ENCODE measurements around the gene NFAM1.

NFAM1 gene

GRCh38 chr22:42439821-42440674 lies 7.8 kb upstream of the NFAM1 start:
- DNase-seq (ENCODE audit: low read depth in 2 of 2) = no peak

GRCh38 chr22:42439021-42439567 lies 6.9 kb upstream of the NFAM1 start:
- no peak for DNase-seq (ENCODE audit: low read depth in 2 of 2)

DNA sequence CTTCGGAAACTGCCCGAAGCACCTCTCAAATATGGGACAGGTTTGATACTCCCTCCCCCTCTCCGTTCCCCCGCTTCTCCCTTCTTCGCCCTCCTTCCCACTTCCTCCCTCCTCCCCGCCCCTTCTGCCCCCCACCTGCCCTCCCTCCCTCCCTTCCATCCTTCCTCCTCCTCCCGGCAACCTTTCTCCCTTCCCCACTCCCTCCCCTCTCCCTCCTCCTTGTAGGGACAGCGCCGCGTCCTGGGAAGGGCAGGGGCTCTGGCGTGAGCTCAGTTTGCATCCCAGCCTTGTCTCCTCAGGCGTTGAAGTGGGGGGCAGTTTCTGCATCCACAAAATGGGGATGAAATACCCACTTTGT lies 6.1 kb upstream of the NFAM1 start:
- DNase-seq (ENCODE audit: low read depth in 2 of 2) = no peak

DNA sequence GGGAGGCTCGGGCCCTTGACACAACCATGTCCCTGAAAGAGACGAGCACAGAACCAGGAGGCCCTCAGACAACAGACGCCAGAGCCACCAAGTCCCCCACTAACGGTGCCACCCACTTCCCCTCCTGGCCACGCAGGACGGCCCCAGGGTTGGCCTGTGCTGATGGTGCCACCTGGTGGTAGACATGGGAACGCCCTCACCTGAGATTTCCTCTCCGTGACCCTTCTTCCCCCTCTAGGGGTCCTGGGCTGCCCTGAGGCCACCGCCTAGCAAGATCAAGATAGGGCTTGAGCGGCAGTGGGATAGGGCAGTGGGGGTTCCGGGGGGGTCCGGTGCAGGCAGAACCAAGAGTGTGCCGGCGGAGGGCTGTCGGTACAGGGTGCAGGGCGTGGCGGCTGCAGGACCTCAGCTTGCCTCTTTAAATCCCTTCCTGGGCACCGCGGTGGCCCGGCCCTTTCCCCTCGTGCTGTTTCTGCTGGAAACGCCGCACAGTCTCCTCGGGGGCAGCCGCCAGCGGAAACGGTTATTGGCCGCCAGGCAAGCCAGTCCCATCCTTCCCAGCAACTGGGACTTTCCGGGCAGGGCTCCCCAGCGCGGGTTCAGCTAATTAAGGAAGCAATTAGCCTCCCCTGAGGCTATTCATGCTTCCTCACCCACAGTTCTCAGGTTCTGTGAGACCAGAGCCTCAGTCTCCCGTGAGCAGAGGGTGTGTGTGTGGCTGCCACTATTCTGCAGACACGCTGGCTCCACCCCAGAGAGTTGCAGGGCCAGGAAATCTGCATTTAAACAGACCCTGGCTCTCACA lies 5.5 kb upstream of the NFAM1 start:
- DNase-seq (ENCODE audit: low read depth in 2 of 2) = peak; percentile 69

DNA sequence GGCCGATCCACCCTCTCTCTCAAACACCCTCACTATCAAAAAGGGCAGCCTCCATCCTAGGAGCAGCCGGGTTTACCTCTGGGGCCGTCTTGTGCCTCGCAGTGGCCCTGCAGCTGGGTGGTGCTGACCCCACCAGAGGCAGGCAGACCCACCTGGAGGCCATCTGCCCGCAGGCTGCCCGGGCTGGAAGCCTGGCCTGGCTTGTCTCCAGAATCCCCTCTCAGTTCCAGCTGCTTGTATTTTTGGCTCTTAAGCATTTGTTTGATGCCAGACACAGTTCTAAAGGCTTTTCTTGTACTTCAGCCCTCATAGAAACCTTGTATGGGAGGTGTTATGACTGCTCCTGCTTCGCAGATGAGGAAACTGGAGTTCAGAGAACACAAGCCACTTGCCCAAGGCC lies 4.2 kb upstream of the NFAM1 start:
- DNase-seq (ENCODE audit: low read depth in 2 of 2) = no peak

- DNase-seq (ENCODE audit: low read depth in 2 of 2) = no peak
Measured at GRCh38 chr22:42434748-42435425, 2.7 kb upstream of the NFAM1 start.

DNA sequence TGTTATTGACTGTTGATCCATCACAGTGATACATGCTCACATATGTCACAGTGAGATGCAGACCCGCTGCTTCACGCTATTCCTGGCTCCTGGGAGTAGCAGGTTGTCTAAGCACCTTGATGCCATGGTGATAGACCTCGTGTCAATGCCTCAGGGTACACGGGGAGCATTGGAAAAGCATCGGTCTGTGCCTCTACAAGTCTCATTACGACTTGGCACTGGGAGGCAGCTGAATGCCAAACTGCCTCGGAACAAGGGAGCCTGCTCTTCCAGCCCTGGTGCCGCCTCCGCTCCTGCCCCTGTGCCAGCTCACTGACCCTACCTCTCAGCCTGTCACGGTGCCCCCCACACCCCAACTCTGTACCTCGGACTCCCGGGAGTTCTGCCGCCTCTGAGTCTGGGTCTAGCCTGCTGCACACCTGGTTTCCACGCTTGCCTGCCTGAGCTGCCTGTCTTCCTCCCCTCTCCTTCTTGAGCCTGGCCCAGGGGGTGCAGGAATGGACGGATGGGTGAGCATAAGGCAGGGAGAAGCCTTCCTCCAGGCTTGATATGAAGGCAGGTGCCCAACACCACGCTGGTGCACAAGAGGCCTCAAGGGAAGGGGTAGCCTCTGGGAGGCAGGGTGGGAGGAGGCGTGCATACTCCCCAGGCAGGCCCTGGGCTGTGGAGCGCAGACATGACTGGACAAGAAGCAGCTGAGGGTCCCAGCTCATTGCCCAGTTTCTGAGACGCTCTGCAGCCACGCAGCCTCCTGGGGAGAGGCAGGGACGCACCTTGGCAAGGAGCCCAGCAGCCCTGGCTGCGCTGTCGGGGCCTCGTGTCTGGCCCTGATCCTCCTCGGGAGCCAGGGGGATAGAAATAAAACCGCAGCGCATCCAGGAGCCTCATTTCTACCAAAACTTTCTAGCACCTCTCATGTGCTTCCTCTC lies 1.8 kb upstream of the NFAM1 start:
- no peak for DNase-seq (ENCODE audit: low read depth in 2 of 2)

GRCh38 chr22:42432818-42433217 lies 615 bp upstream of the NFAM1 start:
- no peak for DNase-seq (ENCODE audit: low read depth in 2 of 2)

DNA sequence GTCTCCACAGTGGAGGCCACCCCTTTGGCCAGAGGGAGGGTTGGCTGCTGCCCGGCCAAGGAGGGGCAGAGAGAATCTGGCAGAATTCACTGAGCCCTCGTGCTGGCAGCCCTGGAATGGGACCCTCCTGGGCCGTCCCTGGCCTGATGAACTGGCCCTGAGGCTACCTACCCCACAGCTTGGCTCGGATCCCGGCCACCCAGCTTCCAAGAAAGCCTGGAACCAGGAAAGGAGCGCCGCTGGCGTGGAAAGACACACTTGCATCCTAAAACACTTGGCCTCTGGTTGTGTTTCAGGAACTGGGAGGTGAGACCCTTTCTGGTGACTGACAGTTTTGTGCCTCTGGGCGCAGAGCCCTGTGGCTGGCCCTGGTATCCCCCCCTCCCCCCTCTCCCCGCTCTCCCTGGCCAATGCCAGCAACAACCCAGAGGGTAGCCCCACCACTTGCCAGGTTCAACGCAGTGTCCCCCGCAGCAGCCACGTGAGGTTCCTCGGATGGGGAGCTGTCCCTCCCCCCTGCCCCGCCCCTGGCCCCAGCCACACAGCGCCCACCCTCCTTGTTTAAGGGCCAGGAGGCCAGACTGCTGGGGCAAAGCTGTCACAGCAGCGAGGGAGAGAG lies 693 bp downstream of the NFAM1 start:
- DNase-seq (ENCODE audit: low read depth in 2 of 2) = no peak

DNA sequence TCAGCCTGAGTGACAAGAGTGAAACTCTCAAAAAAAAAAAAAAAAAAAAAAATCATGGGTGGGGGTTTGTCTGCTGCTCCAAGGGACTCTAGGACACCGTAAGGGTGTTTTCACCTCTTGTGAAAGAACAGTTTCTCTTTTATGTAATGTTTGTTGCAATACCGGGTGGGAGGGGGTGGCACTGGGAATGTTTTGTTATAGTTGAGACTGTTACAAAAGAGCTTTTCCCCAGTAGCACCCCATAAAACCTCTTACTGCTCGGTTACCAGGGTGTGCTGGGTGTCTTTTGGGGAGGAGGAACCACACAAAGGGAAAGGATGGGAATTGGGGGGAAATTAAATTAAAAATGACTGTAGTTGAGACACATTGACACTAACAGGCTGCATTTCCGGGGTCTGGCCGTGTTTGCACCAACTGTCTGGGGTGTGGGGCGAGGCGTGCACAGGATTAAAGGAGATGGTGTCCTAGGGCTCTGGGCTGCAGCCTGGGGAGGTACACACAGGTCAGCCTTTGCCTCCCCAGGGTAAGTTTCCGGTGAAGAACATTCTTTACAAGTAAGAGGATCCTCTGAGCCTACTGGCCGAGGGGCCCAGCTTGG lies 1.6 kb downstream of the NFAM1 start:
- no peak for DNase-seq (ENCODE audit: low read depth in 2 of 2)

DNA sequence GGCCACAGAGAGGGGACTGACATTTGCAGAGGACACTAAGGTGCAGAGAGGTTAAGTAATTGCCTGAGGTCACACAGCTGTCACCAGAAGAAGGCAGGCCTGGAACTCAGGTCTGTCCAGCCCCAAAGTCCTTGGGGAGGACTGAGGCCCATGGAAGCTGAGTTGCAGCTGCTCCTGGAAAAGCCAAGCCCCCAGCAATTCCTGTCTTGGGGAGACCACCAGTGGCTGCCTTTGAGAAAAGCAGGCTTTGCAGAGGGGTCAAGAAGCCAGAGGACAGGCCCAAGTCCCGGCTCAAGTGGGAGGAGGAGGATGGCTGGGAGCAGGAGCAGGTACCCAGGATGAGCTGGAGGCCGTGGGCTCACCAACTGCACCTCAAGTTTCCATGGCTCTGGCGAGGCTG lies 3.4 kb downstream of the NFAM1 start:
- no peak for DNase-seq (ENCODE audit: low read depth in 2 of 2)

GRCh38 chr22:42428025-42428424 lies 4.2 kb downstream of the NFAM1 start:
- DNase-seq (ENCODE audit: low read depth in 2 of 2) = no peak

DNA sequence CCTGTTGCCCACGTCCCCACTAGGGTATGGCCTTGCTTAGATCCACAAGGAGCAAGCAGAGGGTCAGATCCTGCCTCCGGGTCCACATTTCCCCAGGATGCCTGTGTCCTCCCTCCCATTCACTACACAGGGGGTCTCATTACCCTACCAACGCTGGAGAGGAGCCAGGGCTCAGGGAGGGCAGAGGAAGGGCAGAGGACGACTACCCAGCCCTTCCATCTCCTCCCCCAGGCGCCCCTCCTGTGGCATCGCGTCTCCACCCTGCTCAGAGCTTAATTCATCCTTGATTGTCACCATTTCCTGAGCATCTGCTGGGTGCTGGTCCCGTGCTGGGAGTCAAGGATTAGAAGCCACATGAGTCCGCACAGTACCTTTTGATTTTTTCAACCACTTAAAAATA lies 5.0 kb downstream of the NFAM1 start:
- DNase-seq (ENCODE audit: low read depth in 2 of 2) = no peak

DNA sequence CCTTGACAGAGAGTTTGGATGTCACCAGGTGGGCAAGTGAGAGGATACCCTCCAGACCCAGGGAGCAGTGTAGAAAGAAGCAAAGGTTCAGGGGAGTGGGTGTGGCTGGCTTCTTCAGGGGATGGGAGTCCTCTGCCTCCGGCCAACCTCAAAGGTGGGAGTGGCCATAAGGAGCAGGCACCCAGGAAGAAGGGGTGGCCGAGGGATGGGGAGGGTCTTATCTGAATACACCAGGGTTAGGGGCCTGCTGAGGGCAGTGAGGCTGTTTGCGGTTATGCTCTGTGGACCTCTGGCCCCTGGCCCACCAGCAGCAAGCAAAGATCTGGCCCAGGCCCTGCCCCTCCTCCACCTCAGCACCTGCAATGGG lies 6.2 kb downstream of the NFAM1 start:
- DNase-seq (ENCODE audit: low read depth in 2 of 2) = no peak

GRCh38 chr22:42425337-42425988 lies 6.7 kb downstream of the NFAM1 start:
- no peak for DNase-seq (ENCODE audit: low read depth in 2 of 2)

- DNase-seq (ENCODE audit: low read depth in 2 of 2) = no peak
Measured at GRCh38 chr22:42419243-42419881, 12.8 kb downstream of the NFAM1 start.

- DNase-seq (ENCODE audit: low read depth in 2 of 2) = no peak
Measured at GRCh38 chr22:42418811-42419242, 13.4 kb downstream of the NFAM1 start.

- DNase-seq (ENCODE audit: low read depth in 2 of 2) = no peak
Measured at GRCh38 chr22:42417645-42418305, 14.4 kb downstream of the NFAM1 start.

Measured in stimulated activated CD8-positive, alpha-beta memory T cell treated with anti-CD3 and anti-CD28 coated beads, Interleukin-7, amount 100 ng/mL, for 1 hour (primary cell).